ENCODE measurements around the gene TUB. TPM values are rescaled to one million over a fixed set of nuclear protein-coding genes. Genes with fewer than 3 reads are reported as not detected.

TUB gene
- total RNA-seq, 1 donor from 2014 or later = 3.3 TPM

DNA sequence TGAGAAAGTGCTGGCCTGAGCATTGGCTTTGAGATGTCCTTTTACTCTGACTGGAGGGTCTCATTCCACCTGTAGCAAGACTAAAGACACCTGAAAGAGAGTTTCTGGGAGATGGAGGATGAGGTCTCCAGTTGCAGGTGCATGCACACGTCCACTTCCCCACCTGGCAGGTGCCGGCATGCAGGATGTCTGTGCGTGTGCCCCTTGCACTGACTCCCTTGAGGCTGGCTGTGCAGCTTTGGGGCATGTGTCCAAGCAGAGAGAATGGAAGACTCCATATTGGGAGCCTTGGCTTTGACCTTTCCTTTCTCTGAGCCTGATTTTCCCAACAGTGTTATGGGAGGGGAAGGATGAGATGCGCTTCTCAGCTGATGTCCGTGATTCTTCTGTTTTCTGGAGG, 44.0 kb upstream of the TUB start:
- TF ChIP-seq, protein P1, sequence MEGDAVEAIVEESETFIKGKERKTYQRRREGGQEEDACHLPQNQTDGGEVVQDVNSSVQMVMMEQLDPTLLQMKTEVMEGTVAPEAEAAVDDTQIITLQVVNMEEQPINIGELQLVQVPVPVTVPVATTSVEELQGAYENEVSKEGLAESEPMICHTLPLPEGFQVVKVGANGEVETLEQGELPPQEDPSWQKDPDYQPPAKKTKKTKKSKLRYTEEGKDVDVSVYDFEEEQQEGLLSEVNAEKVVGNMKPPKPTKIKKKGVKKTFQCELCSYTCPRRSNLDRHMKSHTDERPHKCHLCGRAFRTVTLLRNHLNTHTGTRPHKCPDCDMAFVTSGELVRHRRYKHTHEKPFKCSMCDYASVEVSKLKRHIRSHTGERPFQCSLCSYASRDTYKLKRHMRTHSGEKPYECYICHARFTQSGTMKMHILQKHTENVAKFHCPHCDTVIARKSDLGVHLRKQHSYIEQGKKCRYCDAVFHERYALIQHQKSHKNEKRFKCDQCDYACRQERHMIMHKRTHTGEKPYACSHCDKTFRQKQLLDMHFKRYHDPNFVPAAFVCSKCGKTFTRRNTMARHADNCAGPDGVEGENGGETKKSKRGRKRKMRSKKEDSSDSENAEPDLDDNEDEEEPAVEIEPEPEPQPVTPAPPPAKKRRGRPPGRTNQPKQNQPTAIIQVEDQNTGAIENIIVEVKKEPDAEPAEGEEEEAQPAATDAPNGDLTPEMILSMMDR (IDR thresholded peaks at IDR 0.05; ENCODE audit: insufficient read depth, low read length, poor library complexity, severe bottlenecking) = no peak
- peaks cover 6% of the 10 kb centered on the region for H3K27me3 ChIP-seq (ENCODE audit: control insufficient read depth, insufficient read depth, low read length)
- H3K4me3 ChIP-seq (ENCODE audit: low read depth, low read length) = no peak overlapping the region
- no peak for DNase-seq (ENCODE audit: low read depth)
- H3K36me3 ChIP-seq (ENCODE audit: control insufficient read depth, insufficient read depth, low read length) = no peaks in the 10 kb centered on the region

DNA sequence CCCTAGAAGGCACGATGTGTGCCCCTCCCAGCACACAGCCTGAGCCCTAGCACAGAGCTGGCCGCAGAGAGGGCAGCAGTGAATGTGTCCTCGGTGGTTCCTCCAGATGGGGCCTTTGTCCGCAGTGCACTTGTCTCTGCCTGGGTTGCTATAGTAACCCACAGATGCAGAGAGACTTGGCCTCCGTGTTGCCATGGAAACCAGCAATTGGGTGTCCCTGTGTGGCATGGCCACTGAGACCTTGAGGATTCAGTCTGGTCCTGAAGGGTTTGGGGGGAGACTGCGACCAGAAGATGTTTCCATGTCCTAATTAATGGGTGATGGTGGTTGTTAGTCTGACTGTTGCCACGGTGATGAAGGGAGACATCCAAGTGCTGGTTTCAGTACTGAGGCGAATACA, 42.6 kb upstream of the TUB start:
- TF ChIP-seq, protein P1 (IDR thresholded peaks at IDR 0.05; ENCODE audit: insufficient read depth, low read length, poor library complexity, severe bottlenecking) = no peak
- Histone ChIP-seq H3K4me3 (ENCODE audit: low read depth, low read length) (no peak overlapping the region), H3K36me3 (ENCODE audit: control insufficient read depth, insufficient read depth, low read length) (no peaks in the 10 kb centered on the region), H3K27me3 (ENCODE audit: control insufficient read depth, insufficient read depth, low read length) (peaks cover 2% of the 10 kb centered on the region)
- DNase-seq (ENCODE audit: low read depth) = no peak

DNA sequence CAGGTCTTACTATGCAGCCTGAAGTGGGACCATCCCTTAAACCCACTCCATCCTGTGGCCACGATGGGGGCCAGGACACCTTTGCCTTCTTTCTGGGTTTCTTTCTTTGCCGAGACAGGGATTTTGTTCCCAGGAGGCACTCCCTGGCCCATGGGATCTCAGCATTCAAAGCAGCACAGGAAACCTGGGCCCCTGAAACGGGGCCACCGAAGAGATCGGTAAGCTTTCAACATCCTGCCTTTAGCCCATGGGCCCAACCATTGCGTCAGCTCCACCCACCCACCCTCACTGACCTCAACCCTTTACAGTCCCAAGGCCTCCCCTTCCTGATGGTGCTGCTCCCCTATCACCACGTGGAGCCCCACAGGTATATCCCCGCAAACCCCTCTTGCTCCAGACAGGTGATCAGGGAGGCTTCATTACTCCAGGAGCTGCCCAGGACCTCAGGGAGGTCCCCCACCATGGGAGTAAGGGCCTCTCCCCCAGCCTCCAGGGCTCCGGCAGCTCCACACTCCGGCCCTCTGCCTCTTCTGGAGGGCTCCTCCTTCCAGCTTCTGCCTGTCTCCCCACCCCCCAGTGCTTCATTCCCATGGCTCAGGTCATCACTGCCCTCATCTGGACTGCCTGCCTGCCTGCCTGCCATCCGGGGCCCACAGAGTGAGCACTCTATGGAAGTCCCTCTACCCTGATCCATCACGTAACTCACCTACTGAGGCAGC, 42.0 kb upstream of the TUB start:
- H3K36me3 ChIP-seq (ENCODE audit: control insufficient read depth, insufficient read depth, low read length) = no peaks in the 10 kb centered on the region
- H3K27me3 ChIP-seq (ENCODE audit: control insufficient read depth, insufficient read depth, low read length) = peaks cover 2% of the 10 kb centered on the region
- TF ChIP-seq, protein P1 (IDR thresholded peaks at IDR 0.05; ENCODE audit: insufficient read depth, low read length, poor library complexity, severe bottlenecking) = no peak
- H3K4me3 ChIP-seq (ENCODE audit: low read depth, low read length) = no peak overlapping the region
- no peak for DNase-seq (ENCODE audit: low read depth)

DNA sequence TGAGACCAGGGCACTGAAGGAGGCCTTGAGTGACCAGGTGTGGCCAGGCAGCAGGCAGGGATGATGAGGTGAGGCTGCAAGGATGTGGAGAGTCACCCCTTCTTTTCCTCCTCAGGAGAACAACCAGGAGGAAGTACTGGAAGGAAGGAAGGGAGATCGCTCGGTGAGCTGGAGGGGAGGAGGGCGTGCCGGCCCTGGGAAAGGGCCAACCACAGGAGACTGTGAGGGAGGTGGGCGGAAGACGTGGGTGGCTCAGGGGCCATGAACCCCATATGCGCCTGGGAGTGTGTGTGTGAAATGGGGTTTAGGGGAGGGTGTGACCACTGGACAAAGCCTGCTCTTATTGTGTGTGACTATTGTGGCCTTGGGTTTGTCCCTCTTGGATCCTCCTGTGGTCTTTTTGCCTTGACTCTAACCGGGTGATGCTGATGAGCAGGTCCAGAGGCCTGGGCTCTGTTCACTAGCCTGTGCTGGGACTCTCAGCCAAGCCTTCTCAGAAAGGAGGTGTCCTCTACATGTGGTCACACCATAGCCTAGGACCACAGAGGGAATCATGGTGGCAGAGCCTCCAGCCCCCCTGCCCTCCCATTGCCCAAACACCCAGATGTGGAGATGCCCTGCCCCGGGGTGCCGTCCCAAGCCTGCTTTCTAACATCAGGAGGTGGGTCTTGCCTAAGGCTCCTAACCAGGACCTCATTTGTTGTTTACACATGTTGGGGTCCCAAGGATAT, 41.3 kb upstream of the TUB start:
- Histone ChIP-seq H3K36me3 (ENCODE audit: control insufficient read depth, insufficient read depth, low read length) (no peaks in the 10 kb centered on the region), H3K4me3 (ENCODE audit: low read depth, low read length) (no peak overlapping the region), H3K27me3 (ENCODE audit: control insufficient read depth, insufficient read depth, low read length) (peaks cover 2% of the 10 kb centered on the region)
- TF ChIP-seq, protein P1 (IDR thresholded peaks at IDR 0.05; ENCODE audit: insufficient read depth, low read length, poor library complexity, severe bottlenecking) = no peak
- no peak for DNase-seq (ENCODE audit: low read depth)

DNA sequence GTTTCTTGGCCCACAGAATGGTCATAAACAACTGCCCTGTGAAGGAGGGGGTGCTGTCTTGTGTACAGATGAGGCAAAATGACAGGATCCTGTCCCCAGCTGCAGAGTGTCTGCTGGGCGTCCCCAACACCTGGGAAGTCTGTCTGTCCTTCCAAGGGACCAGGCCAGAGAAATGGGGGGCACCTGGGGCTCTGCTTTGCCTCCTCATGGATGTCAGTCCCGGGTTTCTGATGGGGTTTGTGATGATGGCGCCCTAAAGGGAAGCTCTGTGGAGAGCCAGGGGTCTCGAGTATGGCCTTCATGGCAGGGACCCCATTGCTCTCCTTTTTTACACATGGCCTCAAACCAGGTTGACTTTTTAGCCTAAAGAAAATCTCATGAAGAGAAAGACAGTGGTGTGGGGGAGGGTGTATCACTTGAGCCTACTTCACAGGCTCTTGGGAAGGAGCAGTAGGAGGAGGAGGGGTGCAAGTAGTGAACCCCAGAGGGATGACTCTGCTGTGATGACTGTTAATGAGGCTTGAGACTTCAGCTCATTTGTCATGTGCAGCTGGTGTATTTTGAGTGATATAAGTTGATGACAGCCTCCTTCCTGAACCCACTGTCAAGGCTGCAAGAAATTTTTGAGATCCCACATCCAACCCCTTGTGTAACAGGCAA, 40.6 kb upstream of the TUB start:
- H3K36me3 ChIP-seq (ENCODE audit: control insufficient read depth, insufficient read depth, low read length) = no peaks in the 10 kb centered on the region
- no peak overlapping the region for H3K4me3 ChIP-seq (ENCODE audit: low read depth, low read length)
- TF ChIP-seq, protein P1 (IDR thresholded peaks at IDR 0.05; ENCODE audit: insufficient read depth, low read length, poor library complexity, severe bottlenecking) = no peak
- no peak for DNase-seq (ENCODE audit: low read depth)
- H3K27me3 ChIP-seq (ENCODE audit: control insufficient read depth, insufficient read depth, low read length) = peaks cover 2% of the 10 kb centered on the region

Measured in kidney epithelial cell (primary cell).